NT2/D1 (cell line): ENCODE results near the gene MIER2.
"Not testable (repeated sequence)": the region's sequence is repeated elsewhere in the genome, so short reads cannot be mapped to it uniquely, and the experiment has no call there.

Source experiments
- SUZ12 ChIP-seq: IDR thresholded peaks from 2 replicates; pipeline ENCODE4 v1.6.1; 2011; ENCODE audit not compliant: insufficient read length, insufficient read depth; ENCODE audit errors: extremely low read depth
- ZNF274 ChIP-seq: IDR thresholded peaks from 2 replicates; pipeline ENCODE4 v1.6.1; 2011; ENCODE audit warnings: mild to moderate bottlenecking, low read depth, low read length

- not testable (repeated sequence) for TF ChIP-seq SUZ12, ZNF274
Observed at GRCh38 chr19:270766-271318, 73.8 kb downstream of the MIER2 start.
